ENCODE measurements around the gene CRACR2A. TPM values are rescaled to one million over a fixed set of nuclear protein-coding genes. Genes with fewer than 3 reads are reported as not detected.

The CRACR2A gene
- total and polyA plus RNA-seq, 2 of the 4 experiments (the other 2 are of a cell fraction): 0.54 to 0.60 TPM

- no peak overlapping the region for H2BK5ac ChIP-seq (ENCODE audit: low read depth, low read length, poor library complexity, severe bottlenecking)
- no peak overlapping the region for H2AFZ ChIP-seq (replicated peaks; ENCODE audit: low read length, poor library complexity)
- H4K8ac ChIP-seq (ENCODE audit: low read depth in 2 of 2, low read length in 2 of 2): no peak overlapping the region
- in situ Hi-C loops (cut with MboI; ENCODE audit: low sequenced_read_pairs) (loop anchor here (10.0 kb wide), 1 partner anchor 111 kb away; no protein-coding TSS in a partner anchor), intact Hi-C loops (cut with micrococcal nuclease) (loop anchor here (10.0 kb wide), 1 partner anchor 641 kb away; no protein-coding TSS in a partner anchor), dilution Hi-C loops (cut with HindIII; ENCODE audit: low sequenced_read_pairs, unreplicated experiment) (no loop called here)
- no TSS peak for BruUV-seq (replicated peaks)
- H3K9ac ChIP-seq (ENCODE audit: low read depth, low read length): no peak overlapping the region
- ChIA-PET CTCF (no interaction called here), POLR2A (ENCODE audit: unreplicated experiment) (no interaction called here)
- TF ChIP-seq MAFK (IDR thresholded peaks at IDR 0.05; ENCODE audit: low read depth, low read length) (no peak), POLR2A (IDR thresholded peaks at IDR 0.05; ENCODE audit: low read depth, low read length) (no peak), MXI1 (IDR thresholded peaks at IDR 0.05; ENCODE audit: borderline replicate concordance, low read depth, low read length) (no peak), ELK1 (IDR thresholded peaks at IDR 0.05; ENCODE audit: borderline replicate concordance, low read depth, low read length) (no peak), USF2 (IDR thresholded peaks at IDR 0.05; ENCODE audit: low read depth, low read length) (no peak), NFE2L2 (IDR thresholded peaks at IDR 0.05; ENCODE audit: low read depth, low read length) (no peak), MAZ (IDR thresholded peaks at IDR 0.05; ENCODE audit: borderline replicate concordance, low read depth, low read length) (no peak), FOS (IDR thresholded peaks at IDR 0.05; ENCODE audit: low read depth, low read length) (no peak), RFX5 (IDR thresholded peaks at IDR 0.05; ENCODE audit: low read depth, low read length) (no peak), CTCF (conservative IDR thresholded peaks at IDR 0.05; ENCODE audit: low read depth, low read length) (no peak), SMC3 (IDR thresholded peaks at IDR 0.05; ENCODE audit: low read depth, low read length) (no peak), CEBPB (IDR thresholded peaks at IDR 0.05; ENCODE audit: low read depth, low read length) (no peak), BHLHE40 (IDR thresholded peaks at IDR 0.05; ENCODE audit: low read depth, low read length) (no peak), RAD21 (IDR thresholded peaks at IDR 0.05; ENCODE audit: low read length) (no peak), CHD1 (IDR thresholded peaks at IDR 0.05; ENCODE audit: low read depth, low read length) (no peak), RCOR1 (IDR thresholded peaks at IDR 0.05; ENCODE audit: insufficient replicate concordance, low read length) (no peak)
- H3K79me1 ChIP-seq (ENCODE audit: low read depth in 1 of 2, low read length in 2 of 2): no peaks in the 10 kb centered on the region
- H3K27ac ChIP-seq (ENCODE audit: insufficient read depth, low read length): no peak overlapping the region
- H2BK15ac ChIP-seq (ENCODE audit: low read depth, low read length): no peak overlapping the region
- H2BK120ac ChIP-seq (ENCODE audit: low read depth, low read length): no peak overlapping the region
- no peak overlapping the region for H3K23ac ChIP-seq (ENCODE audit: low read depth, low read length)
- no peaks in the 10 kb centered on the region for H3K4me1 ChIP-seq (ENCODE audit: control insufficient read depth, insufficient read depth, low read length)
- H2AK9ac ChIP-seq (replicated peaks; ENCODE audit: low read depth, low read length, poor library complexity): no peak overlapping the region
- H3K4me3 ChIP-seq (ENCODE audit: insufficient read depth, low read depth, low read length): no peak overlapping the region
- 70% methylated on average over 2 of the region's 5 CpGs; no CpG with 5 or more reads in 1 of the 2 experiments for WGBS, 2 experiments (ENCODE audit: extremely low coverage in 2 of 2, insufficient read length in 1 of 2)
- no peaks in the 10 kb centered on the region for H3K36me3 ChIP-seq (ENCODE audit: control insufficient read depth, insufficient read depth, low read length)
- H4K91ac ChIP-seq (ENCODE audit: insufficient read depth, low read depth, low read length): no peak overlapping the region
- H3K9me1 ChIP-seq (ENCODE audit: insufficient read depth, low read length): no peaks in the 10 kb centered on the region
- DNase-seq (no peak), ATAC-seq (ENCODE audit: low read depth) (no peak)
- H4K5ac ChIP-seq (ENCODE audit: low read depth, low read length): no peak overlapping the region
- H3K27me3 ChIP-seq (ENCODE audit: control insufficient read depth, insufficient read depth, low read length): peaks cover 9% of the 10 kb centered on the region
- H4K20me1 ChIP-seq (ENCODE audit: insufficient read depth, low read length): no peaks in the 10 kb centered on the region
- H2AK5ac ChIP-seq (ENCODE audit: low read depth, low read length): no peak overlapping the region
- H3K18ac ChIP-seq (ENCODE audit: low read depth, low read length): no peak overlapping the region
- H2BK20ac ChIP-seq (ENCODE audit: low read depth, low read length): no peak overlapping the region
- no peak overlapping the region for H3K56ac ChIP-seq (ENCODE audit: extremely low read depth, insufficient read depth, low read length)
- H3K14ac ChIP-seq (replicated peaks; ENCODE audit: low read depth, low read length): no peak overlapping the region
- H3K4ac ChIP-seq (ENCODE audit: low read depth, low read length): no peak overlapping the region
- no peaks in the 10 kb centered on the region for H3K9me3 ChIP-seq (ENCODE audit: control insufficient read depth, insufficient read depth, low read length)
- H3K4me2 ChIP-seq (ENCODE audit: low read depth, low read length): no peak overlapping the region
Measured at GRCh38 chr12:3775385-3776035, 22.6 kb upstream of the CRACR2A start.

Data from IMR-90 (cell line).